HEK293 (cell line): Measurements from ENCODE around the gene ARHGAP42.

ENCODE experiments used
- CTCF ChIA-PET: fragments of 350-600 bp; formaldehyde crosslinking; extraction: SDS; loops from one replicate; lab custom pipeline; 2021; ENCODE audit warnings: antibody characterized with exemption; lab: Yijun Ruan, JAX
- POLR2A ChIA-PET: fragments of 300-600 bp; formaldehyde crosslinking; extraction: SDS; loops from one replicate; lab custom pipeline; 2020; ENCODE audit warnings: antibody characterized with exemption, inconsistent platforms; lab: Yijun Ruan, JAX
- H3K27ac ChIP-seq: fragments of 200-500 bp; sonication (Bioruptor generic); 2 replicates; pipeline ENCODE4 v1.5.1; 2014; ENCODE audit warnings: low read depth, low read length, control low read depth, inconsistent platforms; ENCODE audit errors: extremely low read depth
- H3K36me3 ChIP-seq, 2 experiments: fragments of 200-500 bp in 1 of 2; sonication (Bioruptor generic) in 1 of 2; 1 replicate in 1 of 2; 2 replicates in 1 of 2; pipeline ENCODE4 v1.5.1; 2014 to 2017; ENCODE audit warnings: inconsistent platforms in 2 of 2, low read length in 2 of 2; ENCODE audit not compliant: control insufficient read depth in 2 of 2, insufficient read depth in 1 of 2
- H3K4me1 ChIP-seq: fragments of 200-500 bp; sonication (Bioruptor generic); 2 replicates; pipeline ENCODE4 v1.5.1; 2014; ENCODE audit warnings: mild to moderate bottlenecking, low read length, inconsistent platforms; ENCODE audit not compliant: control insufficient read depth, insufficient read depth
- H3K4me3 ChIP-seq: 2 replicates; pipeline ENCODE4 v1.5.1; 2011; ENCODE audit warnings: low read depth, mild to moderate bottlenecking, control low read depth, low read length, moderate library complexity
- H3K9me3 ChIP-seq: fragments of 200-500 bp; sonication (Bioruptor generic); 2 replicates; pipeline ENCODE4 v1.5.1; 2014; ENCODE audit warnings: low read depth, low read length, inconsistent platforms; ENCODE audit not compliant: control insufficient read depth, insufficient read depth
- GLIS1 ChIP-seq: fragments of 450-650 bp; formaldehyde crosslinking; IDR thresholded peaks from 2 replicates; pipeline ENCODE4 v1.5.1; 2016; ENCODE audit warnings: missing biosample characterization, missing genetic modification characterization
- KLF10 ChIP-seq: fragments of 450-650 bp; IDR thresholded peaks from 2 replicates; pipeline ENCODE4 v1.5.1; 2018; ENCODE audit warnings: missing biosample characterization, mild to moderate bottlenecking, missing genetic modification characterization
- KLF16 ChIP-seq: fragments of 450-650 bp; formaldehyde crosslinking; IDR thresholded peaks from 2 replicates; pipeline ENCODE4 v1.5.1; 2017; ENCODE audit warnings: missing biosample characterization, missing genetic modification characterization
- KLF8 ChIP-seq: fragments of 450-650 bp; formaldehyde crosslinking; IDR thresholded peaks from 2 replicates; pipeline ENCODE4 v1.5.1; 2016; ENCODE audit warnings: missing biosample characterization, missing genetic modification characterization
- PRDM1 ChIP-seq: fragments of 450-650 bp; formaldehyde crosslinking; IDR thresholded peaks from 2 replicates; pipeline ENCODE4; 2016; ENCODE audit warnings: missing biosample characterization, missing genetic modification characterization
- SALL2 ChIP-seq: fragments of 450-650 bp; formaldehyde crosslinking; IDR thresholded peaks from 2 replicates; pipeline ENCODE4 v1.5.0; 2017; ENCODE audit warnings: missing biosample characterization, mild to moderate bottlenecking, missing genetic modification characterization, borderline replicate concordance
- ZBTB1 ChIP-seq: fragments of 450-650 bp; formaldehyde crosslinking; IDR thresholded peaks from 2 replicates; pipeline ENCODE4 v1.5.1; 2016; ENCODE audit warnings: missing biosample characterization, missing genetic modification characterization
- ZBTB49 ChIP-seq: fragments of 450-650 bp; formaldehyde crosslinking; IDR thresholded peaks from 2 replicates; pipeline ENCODE4 v1.5.1; 2016; ENCODE audit warnings: missing biosample characterization, missing genetic modification characterization, low read depth
- ZFHX2 ChIP-seq: fragments of 450-650 bp; formaldehyde crosslinking; conservative IDR thresholded peaks from 2 replicates; pipeline ENCODE4 v1.5.1; 2016; ENCODE audit warnings: missing biosample characterization, missing genetic modification characterization
- ZFP41 ChIP-seq: fragments of 450-650 bp; formaldehyde crosslinking; IDR thresholded peaks from 2 replicates; pipeline ENCODE4 v1.5.1; 2016; ENCODE audit warnings: missing biosample characterization, missing genetic modification characterization, borderline replicate concordance
- ZNF10 ChIP-seq: fragments of 450-650 bp; formaldehyde crosslinking; IDR thresholded peaks from 2 replicates; pipeline ENCODE4 v1.5.1; 2017; ENCODE audit warnings: missing biosample characterization, missing genetic modification characterization
- ZNF138 ChIP-seq: fragments of 450-650 bp; formaldehyde crosslinking; IDR thresholded peaks from 2 replicates; pipeline ENCODE4 v1.5.1; 2016; ENCODE audit warnings: missing biosample characterization, missing genetic modification characterization, borderline replicate concordance
- ZNF174 ChIP-seq: fragments of 450-650 bp; formaldehyde crosslinking; IDR thresholded peaks from 2 replicates; pipeline ENCODE4 v1.5.0; 2017; ENCODE audit warnings: missing biosample characterization, mild to moderate bottlenecking, missing genetic modification characterization
- ZNF175 ChIP-seq: fragments of 450-650 bp; formaldehyde crosslinking; IDR thresholded peaks from 2 replicates; pipeline ENCODE4 v1.5.1; 2016; ENCODE audit warnings: missing biosample characterization, missing genetic modification characterization
- ZNF2 ChIP-seq: fragments of 450-650 bp; formaldehyde crosslinking; IDR thresholded peaks from 2 replicates; pipeline ENCODE4 v1.5.1; 2016; ENCODE audit warnings: missing biosample characterization, missing genetic modification characterization
- ZNF223 ChIP-seq: fragments of 450-650 bp; formaldehyde crosslinking; IDR thresholded peaks from 2 replicates; pipeline ENCODE4 v1.5.1; 2016; ENCODE audit warnings: missing biosample characterization, missing genetic modification characterization
- ZNF398 ChIP-seq: fragments of 450-650 bp; formaldehyde crosslinking; IDR thresholded peaks from 2 replicates; pipeline ENCODE4 v1.5.1; 2017; ENCODE audit warnings: missing biosample characterization, missing genetic modification characterization
- ZNF623 ChIP-seq: fragments of 450-650 bp; formaldehyde crosslinking; IDR thresholded peaks from 2 replicates; pipeline ENCODE4 v1.5.1; 2016; ENCODE audit warnings: missing biosample characterization, missing genetic modification characterization
- ZNF692 ChIP-seq: fragments of 450-650 bp; formaldehyde crosslinking; IDR thresholded peaks from 2 replicates; pipeline ENCODE4 v1.5.1; 2016; ENCODE audit warnings: missing biosample characterization, missing genetic modification characterization
- ZNF747 ChIP-seq: fragments of 450-650 bp; formaldehyde crosslinking; IDR thresholded peaks from 2 replicates; pipeline ENCODE4 v1.5.1; 2016; ENCODE audit warnings: missing biosample characterization, missing genetic modification characterization
- ZNF76 ChIP-seq: fragments of 450-650 bp; formaldehyde crosslinking; IDR thresholded peaks from 2 replicates; pipeline ENCODE4; 2016; ENCODE audit warnings: low read depth, missing biosample characterization, missing genetic modification characterization, borderline replicate concordance
- ZNF776 ChIP-seq: fragments of 450-650 bp; formaldehyde crosslinking; IDR thresholded peaks from 2 replicates; pipeline ENCODE4 v1.5.0; 2017; ENCODE audit warnings: missing biosample characterization, missing genetic modification characterization, borderline replicate concordance
- ZNF837 ChIP-seq: fragments of 450-650 bp; formaldehyde crosslinking; IDR thresholded peaks from 2 replicates; pipeline ENCODE4 v1.5.1; 2016; ENCODE audit warnings: missing biosample characterization, missing genetic modification characterization
- ZSCAN18 ChIP-seq: fragments of 450-650 bp; formaldehyde crosslinking; IDR thresholded peaks from 2 replicates; pipeline ENCODE4 v1.5.1; 2016; ENCODE audit warnings: missing biosample characterization, missing genetic modification characterization

ARHGAP42 gene

GRCh38 chr11:100865443-100866065 is 178.5 kb downstream of the ARHGAP42 start:
- Histone ChIP-seq H3K4me1 (no peaks in the 10 kb centered on the region), H3K9me3 (no peaks in the 10 kb centered on the region)
- POLR2A ChIA-PET = no interaction called here
- TF ChIP-seq ZNF398 (tag by site-specific recombination) (no peak), ZNF76 (tag by site-specific recombination) (no peak), PRDM1 (tag by site-specific recombination) (no peak), ZNF747 (tag by site-specific recombination) (no peak), ZNF174 (no peak), ZSCAN18 (tag by site-specific recombination) (no peak), ZNF776 (tag by site-specific recombination) (no peak), ZBTB49 (no peak), ZFP41 (tag by site-specific recombination) (no peak), ZNF223 (no peak), ZNF623 (tag by site-specific recombination) (no peak), KLF16 (tag by site-specific recombination) (no peak), ZNF837 (no peak), ZNF175 (tag by site-specific recombination) (no peak), ZNF2 (no peak), ZBTB1 (tag by site-specific recombination) (no peak)
- TF ChIP-seq, all 188 proteins: peak for 0
- Histone ChIP-seq H3K27ac (no peak overlapping the region), H3K4me3 (no peak overlapping the region), H3K36me3 (no peaks in the 10 kb centered on the region)
- CTCF ChIA-PET = interaction anchor here (0.6 to 0.7 kb wide), 3 partner anchors 37 to 120 kb away, joined by 3 to 4 read pairs (median 3); no protein-coding TSS in a partner anchor

GRCh38 chr11:100866453-100866852 is 179.4 kb downstream of the ARHGAP42 start:
- POLR2A ChIA-PET = no interaction called here
- H3K9me3 ChIP-seq = no peaks in the 10 kb centered on the region
- H3K36me3 ChIP-seq = no peaks in the 10 kb centered on the region
- no peak overlapping the region for H3K4me3 ChIP-seq
- no peaks in the 10 kb centered on the region for H3K4me1 ChIP-seq
- CTCF ChIA-PET = interaction anchor here (0.7 kb wide), 1 partner anchor 43 kb away, joined by 3 read pairs; no protein-coding TSS in a partner anchor
- H3K27ac ChIP-seq = no peak overlapping the region
- TF ChIP-seq GLIS1 (no peak), ZFHX2 (tag by site-specific recombination) (no peak), SALL2 (tag by site-specific recombination) (no peak), KLF8 (tag by site-specific recombination) (no peak), ZNF138 (no peak), KLF10 (tag by site-specific recombination) (no peak), ZNF692 (tag by site-specific recombination) (no peak), ZNF10 (tag by site-specific recombination) (no peak)
